ENCODE results near the gene FPGS. TPM values are rescaled to one million over a fixed set of nuclear protein-coding genes. Genes with fewer than 3 reads are reported as not detected.

FPGS gene
- polyA plus RNA-seq, 1 donor from 2014 or later = 51.4 TPM

DNA sequence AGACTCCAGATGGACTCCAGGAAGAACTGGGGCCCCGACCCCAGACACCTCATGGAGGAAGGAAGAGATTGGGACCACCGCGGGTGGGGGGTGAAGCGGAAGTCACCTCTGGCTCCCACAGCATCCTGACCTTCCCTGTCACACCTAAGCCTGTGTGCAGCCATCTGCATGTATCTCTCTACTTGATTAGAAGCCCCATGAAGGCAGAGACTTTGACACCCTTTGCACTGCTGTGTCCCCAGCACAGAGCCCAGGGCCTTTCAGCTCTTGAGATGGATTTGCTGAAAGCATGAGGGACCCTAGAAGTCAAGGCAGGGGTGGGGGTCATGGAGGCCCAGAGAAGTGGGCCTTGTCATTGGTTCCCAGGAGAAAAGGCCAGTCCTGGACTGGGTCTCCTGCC is 54.6 kb downstream of the FPGS start:
- Mint-ChIP-seq H3K9me3 (peaks cover 0 to 2% (median 0%) of the 10 kb centered on the region in 3 donors), H3K36me3 (no peaks in the 10 kb centered on the region), H3K27ac (no peak overlapping the region), H3K4me3 (no peak overlapping the region), H3K4me1 (peaks cover 14 to 23% (median 18%) of the 10 kb centered on the region in 3 donors), H3K27me3 (peaks cover 2% of the 10 kb centered on the region)

DNA sequence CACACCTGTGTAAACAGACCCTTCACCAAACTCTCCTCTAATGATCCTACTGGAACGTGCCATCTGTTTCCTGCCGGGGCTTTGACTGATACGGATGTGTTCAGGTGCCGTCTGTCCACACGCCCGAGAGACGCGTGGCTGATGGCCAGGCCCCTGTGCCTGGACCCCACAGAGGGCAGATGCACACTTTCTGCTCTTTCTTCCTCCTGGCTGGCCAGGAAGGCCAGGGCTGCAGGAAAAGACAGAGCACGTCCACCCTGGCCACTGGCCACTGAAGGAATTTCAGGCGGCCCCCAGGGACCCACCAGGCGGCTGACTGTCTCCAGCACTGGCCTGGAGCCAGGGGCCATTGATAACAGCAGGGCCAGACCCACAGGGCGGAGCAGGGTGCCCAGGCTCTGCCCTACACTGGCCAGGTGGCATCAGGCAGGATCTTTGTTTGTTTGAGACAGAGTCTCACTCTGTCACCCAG is 55.4 kb downstream of the FPGS start:
- no peak overlapping the region for H3K4me3 Mint-ChIP-seq
- no peaks in the 10 kb centered on the region for H3K36me3 Mint-ChIP-seq
- H3K9me3 Mint-ChIP-seq = peaks cover 0 to 2% (median 0%) of the 10 kb centered on the region in 3 donors
- H3K27ac Mint-ChIP-seq = peak overlapping the region in 1 of 3 donors; percentile 77
- H3K27me3 Mint-ChIP-seq = peaks cover 2% of the 10 kb centered on the region
- peaks cover 19 to 24% (median 23%) of the 10 kb centered on the region in 3 donors for H3K4me1 Mint-ChIP-seq

DNA sequence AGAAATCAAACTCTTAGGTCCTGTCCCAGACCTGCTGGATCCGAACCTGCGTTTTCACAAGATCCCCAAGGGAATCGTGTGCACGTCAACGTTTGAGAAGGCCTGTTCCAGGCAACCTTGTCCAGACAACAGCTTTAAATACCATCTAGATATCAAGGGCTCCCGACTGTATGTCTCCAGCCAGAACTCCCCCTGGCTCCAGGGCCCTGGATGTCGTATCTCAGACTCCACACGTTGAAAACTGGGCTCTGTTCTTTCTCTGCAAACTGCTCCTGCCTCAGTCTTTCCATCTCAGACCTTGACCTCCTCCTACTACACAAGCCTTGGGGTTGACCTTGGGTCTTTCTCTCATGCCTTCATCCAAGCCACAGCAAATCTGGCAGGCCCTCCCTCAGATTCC is 57.6 kb downstream of the FPGS start:
- Mint-ChIP-seq H3K9me3 (peaks cover 0 to 2% (median 0%) of the 10 kb centered on the region in 3 donors), H3K4me1 (peaks cover 26 to 31% (median 29%) of the 10 kb centered on the region in 3 donors), H3K27me3 (peaks cover 2% of the 10 kb centered on the region), H3K27ac (no peak overlapping the region), H3K36me3 (no peaks in the 10 kb centered on the region), H3K4me3 (no peak overlapping the region)

DNA sequence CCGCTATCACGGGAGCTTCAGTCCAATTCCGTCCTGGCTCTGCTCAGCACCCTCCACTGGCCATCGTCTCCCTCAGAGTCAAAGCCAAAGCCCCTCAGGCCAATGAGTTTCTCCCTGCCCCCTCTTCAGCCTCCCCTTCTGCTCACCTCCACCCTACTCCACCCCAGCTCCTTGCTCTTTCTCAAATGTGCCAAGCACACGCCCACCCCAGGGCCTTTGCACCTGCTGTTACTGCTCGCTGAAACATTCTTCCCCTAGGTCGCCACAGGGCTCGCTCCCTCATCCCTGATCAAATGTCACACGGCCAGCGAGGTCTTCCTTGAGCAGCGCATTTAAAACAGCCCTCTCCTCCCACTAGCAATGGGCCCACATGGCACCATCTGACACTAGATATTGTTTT is 58.1 kb downstream of the FPGS start:
- H3K27ac Mint-ChIP-seq = peak overlapping the region in 1 of 3 donors; percentile 76
- H3K4me3 Mint-ChIP-seq = peak overlapping the region in 1 of 4 donors; percentile 70
- peaks cover 31 to 36% (median 34%) of the 10 kb centered on the region in 3 donors for H3K4me1 Mint-ChIP-seq

DNA sequence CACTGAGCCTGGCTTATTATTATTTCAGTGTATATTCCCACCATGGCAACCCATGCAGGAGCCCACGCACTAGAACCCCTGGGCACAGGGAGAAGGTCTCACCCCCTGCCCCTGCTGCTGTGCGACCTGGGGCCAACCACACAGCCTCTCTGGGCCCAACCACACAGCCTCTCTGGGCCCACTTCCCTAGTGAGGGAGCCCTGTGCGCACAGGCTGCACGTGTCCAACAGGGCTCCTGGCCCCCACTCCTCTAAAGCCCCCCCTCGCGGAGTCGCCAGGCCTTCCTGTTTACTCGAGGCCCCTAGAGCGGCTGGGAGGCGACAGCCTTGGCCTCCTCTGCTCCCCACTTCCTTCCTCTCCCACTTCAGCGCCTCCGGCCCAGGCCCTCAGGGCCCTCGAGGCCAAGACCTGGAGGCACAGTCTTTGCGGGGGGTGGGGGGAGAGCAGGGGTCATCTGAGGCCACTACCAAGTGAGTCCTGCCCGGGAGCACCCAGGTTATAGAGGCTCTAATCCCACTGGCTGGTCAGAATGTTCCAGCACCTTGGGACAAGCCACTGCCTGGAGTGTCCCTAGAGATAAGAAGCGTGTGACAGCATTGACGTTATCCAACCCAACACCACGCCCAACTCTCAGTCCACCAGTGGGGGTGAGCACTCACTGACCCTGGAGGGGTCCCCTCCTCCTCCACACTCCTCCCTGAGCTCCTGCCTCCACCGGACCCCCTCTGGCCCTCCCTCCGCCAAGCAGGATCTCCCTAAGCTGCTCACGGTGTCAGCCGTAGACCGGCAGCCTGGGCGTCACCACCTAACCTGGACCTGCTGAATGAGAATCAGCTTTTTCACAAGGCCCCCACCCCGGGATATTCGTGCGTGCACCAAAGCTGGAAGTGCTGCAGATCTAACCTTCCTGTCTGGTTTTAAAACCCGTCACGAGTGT is 59.7 kb downstream of the FPGS start:
- Mint-ChIP-seq H3K9me3 (peaks cover 0 to 2% (median 0%) of the 10 kb centered on the region in 3 donors), H3K4me1 (peaks cover 41 to 45% (median 42%) of the 10 kb centered on the region in 3 donors), H3K36me3 (peaks cover 2% of the 10 kb centered on the region), H3K4me3 (peak overlapping the region in 3 of 4 donors; percentile 83 to 88 (median 85)), H3K27ac (peak overlapping the region; percentile 96 to 100 (median 99)), H3K27me3 (no peaks in the 10 kb centered on the region)

More for the DNA sequence above, 58.1 kb downstream of the FPGS start:
- peaks cover 0 to 2% (median 0%) of the 10 kb centered on the region in 3 donors for H3K9me3 Mint-ChIP-seq
- H3K36me3 Mint-ChIP-seq = peaks cover 1% of the 10 kb centered on the region
- peaks cover 2% of the 10 kb centered on the region for H3K27me3 Mint-ChIP-seq

DNA sequence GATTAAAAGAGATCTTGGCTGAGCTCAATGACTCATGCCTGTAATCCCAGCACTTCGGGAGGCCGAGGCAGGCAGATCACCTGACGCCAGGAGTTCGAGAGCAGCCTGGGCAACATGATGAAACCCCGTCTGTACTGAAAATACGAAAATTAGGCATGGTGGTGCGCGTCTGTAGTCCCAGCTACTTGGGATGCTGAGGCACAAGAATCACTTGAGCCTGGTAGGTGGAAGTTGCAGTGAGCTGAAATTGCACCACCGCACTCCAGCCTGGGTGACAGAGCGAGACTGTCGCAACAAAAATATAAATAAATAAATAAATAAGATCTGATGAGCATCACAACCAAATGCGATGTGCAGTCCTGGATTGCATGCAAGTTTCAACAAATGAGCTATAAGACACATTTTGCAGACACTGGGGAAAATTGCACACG is 60.5 kb downstream of the FPGS start:
- peak overlapping the region in 3 of 4 donors; percentile 63 to 88 (median 83) for H3K4me3 Mint-ChIP-seq
- H3K4me1 Mint-ChIP-seq = peaks cover 42 to 43% (median 42%) of the 10 kb centered on the region in 3 donors
- H3K36me3 Mint-ChIP-seq = peaks cover 2% of the 10 kb centered on the region
- peaks cover 0 to 2% (median 0%) of the 10 kb centered on the region in 3 donors for H3K9me3 Mint-ChIP-seq
- H3K27ac Mint-ChIP-seq = peak overlapping the region; percentile 96 to 100 (median 99)
- no peaks in the 10 kb centered on the region for H3K27me3 Mint-ChIP-seq

Other genes with a start within 250 kb of the FPGS start
- gene STXBP1, start 190.6 kb upstream of the FPGS start, polyA plus RNA-seq = 0.33 TPM
- not detected for gene CFAP157, start 95.9 kb upstream of the FPGS start, polyA plus RNA-seq
- gene PTRH1, start 87.2 kb upstream of the FPGS start, polyA plus RNA-seq = 14.8 TPM
- gene TTC16, start 86.8 kb upstream of the FPGS start, polyA plus RNA-seq = not detected
- 22.4 TPM for gene TOR2A, start 67.6 kb upstream of the FPGS start, polyA plus RNA-seq
- 76.1 TPM for gene SH2D3C, start 24.2 kb upstream of the FPGS start, polyA plus RNA-seq
- 65.3 TPM for gene CDK9, start 16.8 kb upstream of the FPGS start, polyA plus RNA-seq
- 1.8 TPM for gene ENG, start 51.8 kb downstream of the FPGS start, polyA plus RNA-seq
- gene AK1, start 74.8 kb downstream of the FPGS start, polyA plus RNA-seq = 0.10 TPM
- 38.9 TPM for gene ST6GALNAC6, start 96.7 kb downstream of the FPGS start, polyA plus RNA-seq
- gene ST6GALNAC4, start 114.2 kb downstream of the FPGS start, polyA plus RNA-seq = 32.5 TPM
- 1.1 TPM for gene PIP5KL1, start 127.9 kb downstream of the FPGS start, polyA plus RNA-seq
- gene DPM2, start 135.0 kb downstream of the FPGS start, polyA plus RNA-seq = 44.9 TPM
- gene EEIG1, start 178.1 kb downstream of the FPGS start, polyA plus RNA-seq = 90.5 TPM

Data from IgD-negative memory B cell (primary cell).